GM19395 (cell line): Measurements from ENCODE around the gene HOXC4.

Source experiments
- ATAC-seq: cut with Tn5 transposase; IDR thresholded peaks from one replicate; pipeline ENCODE4 v1.9.1; 2021; ENCODE audit warnings: mild to moderate bottlenecking, moderate library complexity; ENCODE audit not compliant: unreplicated experiment

The HOXC4 gene

GRCh38 chr12:54015018-54015931 lies 38.4 kb upstream of the HOXC4 start:
- no peak for ATAC-seq

- ATAC-seq = no peak
Measured at GRCh38 chr12:54016051-54016450, 37.6 kb upstream of the HOXC4 start.

- ATAC-seq = no peak
Measured at GRCh38 chr12:54016478-54016964, 37.1 kb upstream of the HOXC4 start.

- peak; percentile 41 for ATAC-seq
Measured at GRCh38 chr12:54017027-54017788, 36.4 kb upstream of the HOXC4 start.

- ATAC-seq = peak; percentile 72
Measured at GRCh38 chr12:54017878-54018467, 35.7 kb upstream of the HOXC4 start.

GRCh38 chr12:54018468-54018984 lies 35.1 kb upstream of the HOXC4 start:
- no peak for ATAC-seq

GRCh38 chr12:54019091-54019811 lies 34.4 kb upstream of the HOXC4 start:
- ATAC-seq = no peak

- no peak for ATAC-seq
Measured at GRCh38 chr12:54019924-54020590, 33.6 kb upstream of the HOXC4 start.

GRCh38 chr12:54020591-54021405 lies 32.8 kb upstream of the HOXC4 start:
- no peak for ATAC-seq

GRCh38 chr12:54021432-54022013 lies 32.1 kb upstream of the HOXC4 start:
- ATAC-seq = no peak

GRCh38 chr12:54022960-54023884 lies 30.4 kb upstream of the HOXC4 start:
- no peak for ATAC-seq

GRCh38 chr12:54024127-54024526 lies 29.5 kb upstream of the HOXC4 start:
- ATAC-seq = no peak

- ATAC-seq = no peak
Measured at GRCh38 chr12:54024581-54025305, 28.9 kb upstream of the HOXC4 start.

- ATAC-seq = no peak
Measured at GRCh38 chr12:54025499-54026405, 27.9 kb upstream of the HOXC4 start.

- no peak for ATAC-seq
Measured at GRCh38 chr12:54026640-54027441, 26.8 kb upstream of the HOXC4 start.
